A549 (cell line): ENCODE data around the gene ANKRD40.

Source experiments
- CEBPB ChIP-seq, 2 experiments: fragments of >200 bp in 1 of 2; sonication (Bioruptor Twin) in 1 of 2; formaldehyde crosslinking in 1 of 2; IDR thresholded peaks; 2 replicates each; pipeline ENCODE4 v1.6.1; 2012 to 2016
- CTCF ChIP-seq: fragments of >200 bp; sonication (Bioruptor Twin); formaldehyde crosslinking; IDR thresholded peaks from 3 replicates; pipeline ENCODE4 v1.5.1; 2016
- HOXA7 ChIP-seq: fragments of 250-450 bp; sonication (Bioruptor Pico); IDR thresholded peaks from 2 replicates; pipeline ENCODE4 v1.5.0; 2020; ENCODE audit warnings: mild to moderate bottlenecking, moderate library complexity
- MAZ ChIP-seq: fragments of 150-350 bp; IDR thresholded peaks from 2 replicates; pipeline ENCODE4 v1.6.1; 2014; ENCODE audit warnings: antibody characterized with exemption, low read depth, low read length, borderline replicate concordance
- PHF8 ChIP-seq: fragments of 200-600 bp; sonication (generic); IDR thresholded peaks from 2 replicates; pipeline ENCODE4 v1.6.1; 2016; ENCODE audit warnings: low read depth, mild to moderate bottlenecking, antibody characterized with exemption, moderate library complexity, borderline replicate concordance
- POLR2A ChIP-seq: IDR thresholded peaks from 2 replicates; pipeline ENCODE4 v1.6.1; 2012; ENCODE audit warnings: mild to moderate bottlenecking, low read length

DNA sequence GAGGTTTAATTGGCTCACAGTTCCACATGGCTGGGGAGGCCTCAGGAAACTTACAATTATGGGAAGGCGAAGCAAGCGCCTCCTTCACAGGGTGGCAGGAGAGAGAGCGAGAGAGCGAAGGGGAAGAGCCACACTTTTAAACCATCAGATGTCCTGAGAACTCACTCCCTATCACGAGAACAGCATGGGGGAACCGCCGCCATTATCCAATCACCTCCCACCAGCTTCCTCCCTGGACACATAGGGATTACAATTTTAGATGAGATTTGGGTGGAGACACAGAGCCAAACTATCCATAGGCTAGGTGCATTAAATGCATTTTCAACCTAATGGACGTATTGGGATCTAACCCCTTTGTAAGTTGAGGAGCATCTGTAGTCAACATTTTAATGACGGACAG, 4.9 kb upstream of the ANKRD40 start:
- TF ChIP-seq CTCF (no peak), MAZ (no peak), CEBPB (IDR thresholded peaks at IDR 0.05) (no peak), HOXA7 (CRISPR knock-in tag) (no peak), PHF8 (no peak), POLR2A (no peak)
